ENCODE results near the gene KIZ. TPM values are rescaled to one million over a fixed set of nuclear protein-coding genes. Genes with fewer than 3 reads are reported as not detected.

The KIZ gene
- total and polyA plus RNA-seq, 2 donors from 2014 or later = 17.3 to 21.8 TPM

DNA sequence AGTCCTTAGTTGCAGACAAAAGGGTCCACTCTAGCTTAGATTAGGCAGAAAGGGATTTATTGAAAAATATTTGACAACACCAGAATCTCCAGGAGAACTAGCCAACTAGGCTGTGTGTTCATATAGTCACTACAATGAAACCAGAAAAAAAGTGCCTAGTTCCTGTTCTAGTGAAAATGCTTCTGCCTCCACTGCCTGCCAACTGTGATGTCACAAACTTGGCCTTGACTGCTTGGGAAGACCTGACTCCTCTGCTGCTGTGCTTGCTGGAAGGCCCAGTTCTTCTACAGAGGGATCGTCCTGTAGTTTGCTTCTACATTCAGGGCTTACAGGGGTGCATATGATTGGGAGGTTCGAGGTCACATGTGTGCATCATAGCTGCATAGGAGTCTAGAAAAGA is 136.9 kb downstream of the KIZ start:
- intact Hi-C loops (cut with DNase I) = no loop called here

GRCh38 chr20:21265261-21266190 is 139.6 kb downstream of the KIZ start:
- intact Hi-C loops (cut with DNase I) = no loop called here
- no peaks in the 10 kb centered on the region for H3K4me1 ChIP-seq (ENCODE audit: control insufficient read depth in 2 of 3, insufficient read depth in 2 of 3, low read depth in 1 of 3, low read length in 3 of 3)
- H3K36me3 ChIP-seq (ENCODE audit: control insufficient read depth in 2 of 3, insufficient read depth in 3 of 3, low read length in 3 of 3) = no peaks in the 10 kb centered on the region
- DNase-seq (no peak), FAIRE-seq (no peak)
- TF ChIP-seq CTCF (IDR thresholded peaks at IDR 0.05; ENCODE audit: borderline replicate concordance, extremely low read depth, insufficient read depth) = no peak
- no peaks in the 10 kb centered on the region for H3K9me3 ChIP-seq (ENCODE audit: control insufficient read depth in 2 of 3, insufficient read depth in 1 of 3, low read length in 3 of 3)
- H3K4me3 ChIP-seq (ENCODE audit: low read length in 3 of 3) = no peak overlapping the region
- H3K27ac ChIP-seq (ENCODE audit: low read depth in 2 of 2, low read length in 2 of 2) = no peak overlapping the region
- no peaks in the 10 kb centered on the region for H3K27me3 ChIP-seq (ENCODE audit: control insufficient read depth, insufficient read depth, low read length)
- H3K9ac ChIP-seq (ENCODE audit: low read length in 3 of 3) = no peak overlapping the region

More for the DNA sequence above, 136.9 kb downstream of the KIZ start:
- TF ChIP-seq CTCF (IDR thresholded peaks at IDR 0.05; ENCODE audit: borderline replicate concordance, extremely low read depth, insufficient read depth) = no peak
- no peaks in the 10 kb centered on the region for H3K36me3 ChIP-seq (ENCODE audit: control insufficient read depth in 2 of 3, insufficient read depth in 3 of 3, low read length in 3 of 3)
- H3K4me1 ChIP-seq (ENCODE audit: control insufficient read depth in 2 of 3, insufficient read depth in 2 of 3, low read depth in 1 of 3, low read length in 3 of 3) = no peaks in the 10 kb centered on the region
- FAIRE-seq = no peak
- no peak overlapping the region for H3K4me3 ChIP-seq (ENCODE audit: low read length in 3 of 3)
- no peak overlapping the region for H3K27ac ChIP-seq (ENCODE audit: low read depth in 2 of 2, low read length in 2 of 2)
- H3K9ac ChIP-seq (ENCODE audit: low read length in 3 of 3) = no peak overlapping the region
- no peaks in the 10 kb centered on the region for H3K27me3 ChIP-seq (ENCODE audit: control insufficient read depth, insufficient read depth, low read length)
- no peaks in the 10 kb centered on the region for H3K9me3 ChIP-seq (ENCODE audit: control insufficient read depth in 2 of 3, insufficient read depth in 1 of 3, low read length in 3 of 3)
- DNase-seq = no peak

DNA sequence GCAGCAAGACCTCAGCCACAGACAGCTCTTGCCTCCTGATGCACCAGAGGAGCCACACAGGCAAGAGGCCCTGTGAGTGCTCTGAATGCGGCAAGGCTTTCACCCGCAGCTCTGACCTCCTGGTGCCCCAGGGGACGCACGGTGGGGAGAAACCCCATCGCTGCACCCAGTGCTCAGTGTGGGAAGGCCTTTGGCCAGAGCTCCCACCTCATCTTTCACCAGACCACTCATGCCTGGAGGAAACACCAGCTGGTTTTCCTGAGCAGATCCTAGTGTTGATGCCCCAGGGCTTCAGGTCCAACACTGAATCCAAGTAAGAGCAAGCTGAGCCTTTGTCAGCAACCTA is 140.3 kb downstream of the KIZ start:
- Histone ChIP-seq H3K4me1 (ENCODE audit: control insufficient read depth in 2 of 3, insufficient read depth in 2 of 3, low read depth in 1 of 3, low read length in 3 of 3) (no peaks in the 10 kb centered on the region), H3K27ac (ENCODE audit: low read depth in 2 of 2, low read length in 2 of 2) (no peak overlapping the region), H3K36me3 (ENCODE audit: control insufficient read depth in 2 of 3, insufficient read depth in 3 of 3, low read length in 3 of 3) (no peaks in the 10 kb centered on the region), H3K4me3 (ENCODE audit: low read length in 3 of 3) (no peak overlapping the region), H3K27me3 (ENCODE audit: control insufficient read depth, insufficient read depth, low read length) (no peaks in the 10 kb centered on the region), H3K9ac (ENCODE audit: low read length in 3 of 3) (no peak overlapping the region), H3K9me3 (ENCODE audit: control insufficient read depth in 2 of 3, insufficient read depth in 1 of 3, low read length in 3 of 3) (no peaks in the 10 kb centered on the region)
- DNase-seq (no peak), FAIRE-seq (no peak)
- intact Hi-C loops (cut with DNase I) = no loop called here
- TF ChIP-seq CTCF (IDR thresholded peaks at IDR 0.05; ENCODE audit: borderline replicate concordance, extremely low read depth, insufficient read depth) = no peak
